GM19240 (cell line): Measurements from ENCODE around the gene PRM2.

Experiments used
- DNase-seq: peaks from one replicate; pipeline ENCODE4 v3.0.0; 2011; ENCODE audit warnings: low spot score; ENCODE audit not compliant: insufficient read length

PRM2 gene

GRCh38 chr16:11229906-11230305, 46.4 kb downstream of the PRM2 start:
- DNase-seq: no peak

- no peak for DNase-seq
Measured at GRCh38 chr16:11229432-11229831, 46.8 kb downstream of the PRM2 start.

GRCh38 chr16:11225677-11226549, 50.4 kb downstream of the PRM2 start:
- DNase-seq: no peak
